ENCODE data around the gene PRDM4.

The PRDM4 gene

GRCh38 chr12:107780298-107780697 lies 19.4 kb upstream of the PRDM4 start:
- TF ChIP-seq ZFX (IDR thresholded peaks at IDR 0.05; ENCODE audit: borderline replicate concordance) (no peak), CTCF (IDR thresholded peaks at IDR 0.05) (no peak)
- no peak overlapping the region for H3K27ac ChIP-seq

- no peak for TF ChIP-seq ZFX (IDR thresholded peaks at IDR 0.05; ENCODE audit: borderline replicate concordance)
- TF ChIP-seq CTCF (IDR thresholded peaks at IDR 0.05) = no peak
- H3K27ac ChIP-seq = no peak overlapping the region
Observed at GRCh38 chr12:107779077-107779831, 18.3 kb upstream of the PRDM4 start.

- no peak overlapping the region for H3K27ac ChIP-seq
- no peak for TF ChIP-seq CTCF (IDR thresholded peaks at IDR 0.05)
- no peak for TF ChIP-seq ZFX (IDR thresholded peaks at IDR 0.05; ENCODE audit: borderline replicate concordance)
Observed at GRCh38 chr12:107778383-107779025, 17.6 kb upstream of the PRDM4 start.

GRCh38 chr12:107776171-107776570 lies 15.2 kb upstream of the PRDM4 start:
- H3K27ac ChIP-seq = no peak overlapping the region
- TF ChIP-seq ZFX (IDR thresholded peaks at IDR 0.05; ENCODE audit: borderline replicate concordance) (no peak), CTCF (IDR thresholded peaks at IDR 0.05) (no peak)

- no peak overlapping the region for H3K27ac ChIP-seq
- TF ChIP-seq CTCF (IDR thresholded peaks at IDR 0.05) (no peak), ZFX (IDR thresholded peaks at IDR 0.05; ENCODE audit: borderline replicate concordance) (no peak)
Observed at GRCh38 chr12:107775093-107775721, 14.3 kb upstream of the PRDM4 start.

- no peak within 1 kb of the TSS for H3K27ac ChIP-seq
- TF ChIP-seq CTCF (IDR thresholded peaks at IDR 0.05) (no peak), ZFX (IDR thresholded peaks at IDR 0.05; ENCODE audit: borderline replicate concordance) (no peak)
Observed at GRCh38 chr12:107774349-107775029, 13.6 kb upstream of the PRDM4 start, which contains the start of gene ASCL4. Gene ASCL4 (plus strand): TSS chr12:107774704. CDS start chr12:107775219, 515 bp downstream.

Data from 22Rv1 (cell line).